GM12872 (cell line): ENCODE measurements around the gene CFAP20.

ENCODE experiments used
- TF ChIP-seq, protein P1 (sequence below): IDR thresholded peaks from 3 replicates; pipeline ENCODE4 v1.5.1; 2011; ENCODE audit warnings: low read depth, mild to moderate bottlenecking, low read length, moderate library complexity; ENCODE audit not compliant: insufficient read depth

Gene CFAP20

DNA sequence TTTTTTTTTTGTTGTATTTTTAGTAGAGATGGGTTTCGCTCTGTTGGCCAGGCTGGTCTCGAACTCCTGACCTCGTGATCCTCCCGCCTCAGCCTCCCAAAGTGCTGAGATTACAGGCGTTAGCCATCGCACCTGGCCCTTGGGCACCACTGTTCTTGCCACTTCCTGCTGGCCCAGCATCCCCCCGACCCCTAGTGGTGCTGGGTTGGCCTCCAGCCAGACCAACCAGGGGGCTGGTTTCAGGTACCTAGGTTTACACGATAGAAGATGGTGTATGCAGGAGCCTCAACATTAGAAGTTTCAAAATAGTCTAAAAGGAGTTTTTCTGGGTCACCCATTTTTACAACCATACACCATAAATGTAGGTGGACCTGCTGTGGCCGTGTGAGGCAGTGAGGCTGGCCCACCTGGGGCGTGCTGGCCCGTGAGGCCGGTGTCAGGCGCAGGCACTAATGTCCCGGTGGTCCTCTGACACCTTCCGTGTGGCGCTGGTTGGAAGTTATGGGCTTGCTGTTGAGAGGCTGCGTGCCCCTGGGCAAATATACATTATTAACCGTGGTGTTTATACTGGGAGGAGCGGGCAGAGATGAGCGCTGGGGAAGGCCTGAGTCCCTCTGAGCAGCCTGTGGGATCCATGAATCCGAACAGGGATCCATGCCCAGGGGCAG is 43.5 kb downstream of the CFAP20 start:
- TF ChIP-seq, protein P1, sequence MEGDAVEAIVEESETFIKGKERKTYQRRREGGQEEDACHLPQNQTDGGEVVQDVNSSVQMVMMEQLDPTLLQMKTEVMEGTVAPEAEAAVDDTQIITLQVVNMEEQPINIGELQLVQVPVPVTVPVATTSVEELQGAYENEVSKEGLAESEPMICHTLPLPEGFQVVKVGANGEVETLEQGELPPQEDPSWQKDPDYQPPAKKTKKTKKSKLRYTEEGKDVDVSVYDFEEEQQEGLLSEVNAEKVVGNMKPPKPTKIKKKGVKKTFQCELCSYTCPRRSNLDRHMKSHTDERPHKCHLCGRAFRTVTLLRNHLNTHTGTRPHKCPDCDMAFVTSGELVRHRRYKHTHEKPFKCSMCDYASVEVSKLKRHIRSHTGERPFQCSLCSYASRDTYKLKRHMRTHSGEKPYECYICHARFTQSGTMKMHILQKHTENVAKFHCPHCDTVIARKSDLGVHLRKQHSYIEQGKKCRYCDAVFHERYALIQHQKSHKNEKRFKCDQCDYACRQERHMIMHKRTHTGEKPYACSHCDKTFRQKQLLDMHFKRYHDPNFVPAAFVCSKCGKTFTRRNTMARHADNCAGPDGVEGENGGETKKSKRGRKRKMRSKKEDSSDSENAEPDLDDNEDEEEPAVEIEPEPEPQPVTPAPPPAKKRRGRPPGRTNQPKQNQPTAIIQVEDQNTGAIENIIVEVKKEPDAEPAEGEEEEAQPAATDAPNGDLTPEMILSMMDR = no peak

DNA sequence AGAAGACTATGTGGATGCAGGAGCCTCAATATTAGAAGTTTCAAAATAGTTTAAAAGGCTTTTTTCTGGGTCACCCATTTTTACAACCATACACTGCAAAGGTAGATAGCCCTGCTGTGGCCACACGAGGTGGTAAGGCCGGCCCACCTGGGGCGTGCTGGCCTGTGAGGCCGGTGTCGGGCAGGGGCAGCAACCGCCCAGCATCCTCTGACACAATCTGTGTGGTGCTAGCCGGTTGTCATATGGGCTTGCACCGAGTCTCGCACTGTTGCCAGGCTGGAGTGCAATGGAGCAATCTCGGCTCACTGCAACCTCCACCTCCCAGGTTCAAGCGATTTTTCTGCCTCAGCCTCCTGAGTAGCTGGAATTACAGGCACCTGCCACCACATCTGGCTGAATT is 44.0 kb downstream of the CFAP20 start:
- TF ChIP-seq, protein P1 = no peak

DNA sequence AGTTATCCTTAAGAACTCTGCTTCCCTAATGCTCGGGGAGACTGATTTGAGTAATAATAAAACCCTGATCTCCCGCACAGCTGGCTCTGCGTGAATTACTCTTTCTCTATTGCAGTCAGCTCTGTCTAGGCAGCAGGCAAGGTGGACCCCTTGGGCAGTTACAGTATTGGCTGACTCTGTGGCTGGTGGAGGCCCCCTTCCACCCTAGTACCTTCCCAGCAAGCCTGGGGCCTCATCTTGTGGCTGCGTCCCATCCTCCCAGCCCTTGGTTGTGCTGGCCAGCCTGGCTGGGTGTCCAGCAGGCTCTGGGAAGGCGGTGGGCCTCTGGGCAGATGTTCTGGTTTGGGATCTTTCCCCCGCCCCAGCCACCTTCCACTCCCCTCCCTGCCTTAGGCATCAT is 44.5 kb downstream of the CFAP20 start:
- TF ChIP-seq, protein P1 = no peak

DNA sequence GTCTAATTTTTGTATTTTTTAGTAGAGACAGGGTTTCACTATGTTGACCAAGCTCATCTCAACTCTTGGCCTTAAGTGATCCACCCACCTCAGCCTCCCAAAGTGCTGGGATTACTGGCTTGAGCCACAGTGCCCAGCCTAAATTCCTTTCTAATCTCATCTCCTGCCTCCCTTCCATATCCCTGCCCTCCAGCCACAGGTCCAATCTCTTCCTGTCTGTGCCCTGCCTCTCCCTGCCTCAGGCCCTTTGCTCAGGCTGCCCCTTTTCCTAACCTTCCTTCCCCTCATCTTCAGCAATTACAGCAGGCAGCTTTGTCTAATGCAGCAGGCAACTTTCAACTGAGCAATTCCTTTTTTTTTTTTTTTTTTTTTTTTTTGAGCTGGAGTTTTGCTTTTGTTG is 46.8 kb downstream of the CFAP20 start:
- TF ChIP-seq, protein P1 = no peak

DNA sequence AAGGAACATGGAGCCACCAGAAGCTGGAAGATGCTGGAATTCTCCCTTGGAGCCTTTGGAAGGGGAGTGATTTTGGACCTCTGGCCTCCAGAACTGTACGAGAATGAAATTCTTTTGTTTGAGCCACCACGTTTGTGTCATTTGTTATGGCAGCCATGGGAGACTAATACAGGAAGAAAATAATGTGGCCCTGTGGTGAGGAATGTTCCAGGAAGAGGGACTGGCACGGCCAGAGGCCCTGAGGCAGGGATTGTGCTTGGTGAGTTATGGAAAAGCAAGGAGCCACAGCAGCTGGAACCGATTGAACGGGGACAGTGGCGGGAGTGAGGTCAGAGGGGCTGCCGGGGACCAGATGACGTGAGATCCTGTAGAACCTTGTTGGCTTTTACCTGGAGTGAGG is 51.4 kb downstream of the CFAP20 start:
- TF ChIP-seq, protein P1 = no peak

DNA sequence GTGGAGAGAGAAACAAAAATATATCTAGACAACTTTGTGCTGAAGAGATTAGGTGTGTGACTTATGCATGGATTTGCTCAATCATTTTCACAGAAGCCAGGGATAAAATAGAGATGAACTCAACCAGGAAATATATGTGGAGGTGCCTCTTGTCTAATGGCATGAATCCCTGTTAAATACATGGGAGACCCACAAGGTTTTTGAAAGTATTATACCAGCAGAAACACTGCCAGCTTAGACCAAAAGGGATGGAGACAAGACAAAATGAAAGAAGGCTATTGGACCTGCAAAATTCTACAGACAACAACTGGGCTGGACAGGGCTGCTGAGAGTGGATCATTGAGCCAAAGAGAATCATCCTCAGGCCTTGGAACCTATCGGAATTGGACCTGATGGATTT is 52.7 kb downstream of the CFAP20 start:
- TF ChIP-seq, protein P1 = no peak

DNA sequence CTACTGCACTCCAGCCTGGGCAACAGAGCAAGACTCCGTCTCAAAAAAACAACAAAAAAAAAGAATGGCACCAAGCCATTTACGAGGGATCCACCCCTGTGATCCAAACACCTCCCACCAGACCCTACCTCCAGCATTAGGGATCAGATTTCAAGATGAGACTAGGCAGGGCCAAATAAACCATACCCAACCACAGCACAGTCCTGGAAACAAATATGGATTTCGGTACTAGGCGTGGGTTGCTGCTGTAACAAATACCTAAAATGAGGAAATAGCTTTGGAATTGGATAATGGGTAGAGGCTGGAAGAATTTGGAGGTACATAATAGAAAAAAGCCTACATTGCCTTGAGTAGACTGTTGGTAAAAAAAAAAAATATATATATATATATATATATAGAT is 54.5 kb downstream of the CFAP20 start:
- TF ChIP-seq, protein P1 = no peak
